CD4-positive, alpha-beta T cell treated with Interleukin-17A for 1 hour (primary cell): Measurements from ENCODE around the gene NEMP2.

Experiments used
- DNase-seq: peaks from one replicate; pipeline ENCODE4 v3.0.0-alpha.2; 2020

NEMP2 gene

GRCh38 chr2:190534310-190535120 is at the start of gene NEMP2:
Gene NEMP2 (minus strand): TSS chr2:190534722. CDS start chr2:190534655, 67 bp downstream.
- DNase-seq = peak; percentile 81

GRCh38 chr2:190583507-190584337 is 49.2 kb upstream of the NEMP2 start:
- DNase-seq = no peak

GRCh38 chr2:190582736-190583506 is 48.4 kb upstream of the NEMP2 start:
- no peak for DNase-seq

- no peak for DNase-seq
These were observed 47.5 kb upstream of the NEMP2 start for GRCh38 chr2:190582019-190582418.

GRCh38 chr2:190579915-190580846 is 45.7 kb upstream of the NEMP2 start:
- DNase-seq = no peak

GRCh38 chr2:190579058-190579410 is 44.5 kb upstream of the NEMP2 start:
- DNase-seq = no peak

GRCh38 chr2:190578158-190579057 is 43.9 kb upstream of the NEMP2 start:
- peak; percentile 51 for DNase-seq

GRCh38 chr2:190576573-190576972 is 42.1 kb upstream of the NEMP2 start:
- DNase-seq = no peak

- peak; percentile 47 for DNase-seq
These were observed 40.7 kb upstream of the NEMP2 start for GRCh38 chr2:190575263-190575662.

- no peak for DNase-seq
These were observed 39.6 kb upstream of the NEMP2 start for GRCh38 chr2:190574169-190574568.

GRCh38 chr2:190572246-190572645 is 37.7 kb upstream of the NEMP2 start:
- no peak for DNase-seq

- DNase-seq = no peak
These were observed 37.2 kb upstream of the NEMP2 start for GRCh38 chr2:190571686-190572085.

GRCh38 chr2:190570871-190571270 is 36.3 kb upstream of the NEMP2 start:
- no peak for DNase-seq

GRCh38 chr2:190569994-190570755 is 35.7 kb upstream of the NEMP2 start:
- DNase-seq = no peak

- no peak for DNase-seq
These were observed 30.3 kb upstream of the NEMP2 start for GRCh38 chr2:190564838-190565237.

GRCh38 chr2:190563646-190564045 is 29.1 kb upstream of the NEMP2 start:
- no peak for DNase-seq

GRCh38 chr2:190563109-190563508 is 28.6 kb upstream of the NEMP2 start:
- peak; percentile 20 for DNase-seq

GRCh38 chr2:190562121-190562520 is 27.6 kb upstream of the NEMP2 start:
- DNase-seq = no peak

- no peak for DNase-seq
These were observed 26.6 kb upstream of the NEMP2 start for GRCh38 chr2:190561094-190561493.

- no peak for DNase-seq
These were observed 20.0 kb upstream of the NEMP2 start for GRCh38 chr2:190554357-190555006.
